ENCODE measurements around the gene TFCP2.

The TFCP2 gene

GRCh38 chr12:51218607-51219161 is 45.7 kb upstream of the TFCP2 start (continued):
- TF ChIP-seq ZNF768 (tag by site-specific recombination; IDR thresholded peaks at IDR 0.05) (no peak), ZFHX2 (tag by site-specific recombination; conservative IDR thresholded peaks at IDR 0.05) (peak; percentile 68), PRDM1 (tag by site-specific recombination; IDR thresholded peaks at IDR 0.05) (peak; percentile 76), ZNF211 (tag by site-specific recombination; IDR thresholded peaks at IDR 0.05; ENCODE audit: low read depth) (no peak), PRDM10 (tag by site-specific recombination; IDR thresholded peaks at IDR 0.05) (peak; percentile 32), PATZ1 (tag by site-specific recombination; IDR thresholded peaks at IDR 0.05) (no peak), ZNF366 (tag by site-specific recombination; conservative IDR thresholded peaks at IDR 0.05) (peak; percentile 88), SP7 (tag by site-specific recombination; IDR thresholded peaks at IDR 0.05) (0 out of 2 replicates have a peak, but pooled peaks have one; percentile 7), ZNF76 (tag by site-specific recombination; IDR thresholded peaks at IDR 0.05; ENCODE audit: borderline replicate concordance, low read depth) (0 out of 2 replicates have a peak, but pooled peaks have one; percentile 17)

GRCh38 chr12:51217968-51218606 is 45.2 kb upstream of the TFCP2 start, which contains the start of gene POU6F1:
POU6F1 (minus strand) TSS chr12:51218062; CDS start chr12:51206836, 11,226 bp downstream.
- ChIA-PET CTCF (interaction anchor here (0.6 to 1.9 kb wide), 12 partner anchors 10 to 813 kb away, joined by 3 to 12 read pairs (median 4); partner anchors contain the start of gene DAZAP2), POLR2A (interaction anchor here (0.6 to 4.0 kb wide), 21 partner anchors 9 to 1513 kb away, joined by 3 to 36 read pairs (median 5); partner anchors contain the start of genes CSRNP2 and DAZAP2)
- Histone ChIP-seq H3K27ac (ENCODE audit: extremely low read depth, low read depth, low read length) (peak within 1 kb of the TSS; percentile 91), H3K4me3 (ENCODE audit: low read depth, low read length) (peak within 1 kb of the TSS; percentile 65), H3K36me3 (ENCODE audit: control insufficient read depth in 2 of 2, insufficient read depth in 1 of 2, low read length in 2 of 2) (no peaks in the 10 kb centered on the region), H3K4me1 (ENCODE audit: control insufficient read depth, insufficient read depth, low read length) (peaks cover 9% of the 10 kb centered on the region), H3K9me3 (ENCODE audit: control insufficient read depth, insufficient read depth, low read depth, low read length) (no peaks in the 10 kb centered on the region)
- TF ChIP-seq ZBTB21 (tag by site-specific recombination; IDR thresholded peaks at IDR 0.05) (peak; percentile 58; the same call in 1 of the 2 replicates), KLF16 (tag by site-specific recombination; IDR thresholded peaks at IDR 0.05) (peak; percentile 48; the same call in 1 of the 2 replicates), WT1 (tag by site-specific recombination; IDR thresholded peaks at IDR 0.05) (peak; percentile 65; the same call in 1 of the 2 replicates), SP7 (tag by site-specific recombination; IDR thresholded peaks at IDR 0.05) (peak; percentile 48), ZBTB10 (tag by site-specific recombination; IDR thresholded peaks at IDR 0.05) (peak; percentile 67; the same call in 1 of the 2 replicates), ZNF335 (tag by site-specific recombination; conservative IDR thresholded peaks at IDR 0.05) (peak; percentile 77), PRDM4 (tag by site-specific recombination; IDR thresholded peaks at IDR 0.05) (0 out of 2 replicates have a peak, but pooled peaks have one; percentile 8), OSR2 (tag by site-specific recombination; IDR thresholded peaks at IDR 0.05) (0 out of 2 replicates have a peak, but pooled peaks have one; percentile 32), ZNF48 (tag by site-specific recombination; IDR thresholded peaks at IDR 0.05) (no peak), ZNF324 (tag by site-specific recombination; IDR thresholded peaks at IDR 0.05) (no peak), ZFP3 (tag by site-specific recombination; IDR thresholded peaks at IDR 0.05; ENCODE audit: low read depth) (0 out of 2 replicates have a peak, but pooled peaks have one; percentile 22), BCL11A (tag by site-specific recombination; IDR thresholded peaks at IDR 0.05; ENCODE audit: low read depth) (no peak), BCL11B (tag by site-specific recombination; IDR thresholded peaks at IDR 0.05; ENCODE audit: low read depth) (peak; percentile 59; the same call in 1 of the 2 replicates)
